PC-3 (cell line): ENCODE measurements around the gene ERBB4. TPM values are rescaled to one million over a fixed set of nuclear protein-coding genes. Genes with fewer than 3 reads are reported as not detected.

Source experiments
- ATAC-seq: fragments of 200-7000 bp; cut with Tn5 transposase; 2 replicates; pipeline ENCODE4 v1.9.1; 2020; ENCODE audit warnings: mild to moderate bottlenecking, moderate library complexity
- BruUV-seq: library from RNA; stranded (reverse); fragments of 400-500 nt; replicated peaks from 2 replicates; lab custom pipeline; 2021; lab: Mats Ljungman, UMichigan
- CTCF ChIA-PET: fragments of 300-600 bp; sonication (Branson Sonifier 250); formaldehyde crosslinking; loops from one replicate; lab custom pipeline; 2022; ENCODE audit warnings: antibody characterized with exemption; lab: Charles Lee
- POLR2A ChIA-PET: fragments of 300-600 bp; sonication (Branson Sonifier 250); formaldehyde crosslinking; loops from one replicate; lab custom pipeline; 2022; ENCODE audit warnings: antibody characterized with exemption; ENCODE audit not compliant: unreplicated experiment; lab: Charles Lee
- DNase-seq: peaks from one replicate; pipeline ENCODE4 v3.0.0-alpha.2; 2015
- H2AFZ ChIP-seq: fragments of 300-600 bp; sonication (generic); 2 replicates; pipeline ENCODE4 v1.6.0; 2016; ENCODE audit warnings: antibody characterized with exemption, low read length
- H3F3A ChIP-seq: fragments of 300-600 bp; sonication (generic); one replicate; pipeline ENCODE4 v1.6.0; 2017; ENCODE audit warnings: antibody characterized with exemption, low read length, control low read depth, mild to moderate bottlenecking; ENCODE audit not compliant: unreplicated experiment
- H3K27ac ChIP-seq: fragments of 300-600 bp; sonication (generic); 2 replicates; pipeline ENCODE4 v1.5.1; 2016; ENCODE audit warnings: mild to moderate bottlenecking, low read length
- H3K27me3 ChIP-seq: fragments of 300-600 bp; sonication (generic); 2 replicates; pipeline ENCODE4 v1.6.1; 2016; ENCODE audit warnings: low read length, mixed read lengths
- H3K36me3 ChIP-seq: fragments of 300-600 bp; sonication (generic); 2 replicates; pipeline ENCODE4 v1.6.1; 2016; ENCODE audit warnings: low read depth, mixed run types, low read length, mixed read lengths
- H3K4me1 ChIP-seq: fragments of 300-600 bp; sonication (generic); 2 replicates; pipeline ENCODE4 v1.5.1; 2016; ENCODE audit warnings: low read length; ENCODE audit not compliant: insufficient read depth
- H3K4me2 ChIP-seq: fragments of 300-600 bp; sonication (generic); 2 replicates; pipeline ENCODE4 v1.6.0; 2016; ENCODE audit warnings: low read length
- H3K4me3 ChIP-seq: fragments of 300-600 bp; sonication (generic); 2 replicates; pipeline ENCODE4 v1.5.1; 2016; ENCODE audit warnings: mild to moderate bottlenecking, low read length, mixed read lengths
- H3K79me2 ChIP-seq: fragments of 300-600 bp; sonication (generic); 2 replicates; pipeline ENCODE4 v1.6.1; 2017; ENCODE audit warnings: low read length, mixed read lengths
- H3K9ac ChIP-seq: fragments of 300-600 bp; sonication (generic); 2 replicates; pipeline ENCODE4 v1.6.0; 2016; ENCODE audit warnings: mild to moderate bottlenecking, low read length
- H3K9me2 ChIP-seq: fragments of 300-600 bp; sonication (generic); replicated peaks from 2 replicates; pipeline ENCODE4 v1.6.1; 2016; ENCODE audit warnings: mixed run types, low read length, mixed read lengths
- H3K9me3 ChIP-seq: fragments of 300-600 bp; sonication (generic); 2 replicates; pipeline ENCODE4 v1.6.1; 2016; ENCODE audit warnings: low read length, mixed read lengths
- H4K20me1 ChIP-seq: fragments of 300-600 bp; sonication (generic); 2 replicates; pipeline ENCODE4 v1.6.1; 2016; ENCODE audit warnings: low read length, mixed read lengths
- CTCF ChIP-seq: fragments of 300-600 bp; sonication (generic); conservative IDR thresholded peaks from 2 replicates; pipeline ENCODE4 v1.5.1; 2017; ENCODE audit warnings: antibody characterized with exemption, low read depth, mild to moderate bottlenecking, low read length
- EZH2 ChIP-seq: fragments of 300-600 bp; sonication (generic); IDR thresholded peaks from one replicate; pipeline ENCODE4 v1.6.1; 2017; ENCODE audit warnings: antibody characterized with exemption, mild to moderate bottlenecking, low read length; ENCODE audit not compliant: unreplicated experiment
- EZH2phosphoT487 ChIP-seq: fragments of 300-600 bp; sonication (generic); IDR thresholded peaks from 2 replicates; pipeline ENCODE4 v1.6.1; 2018; ENCODE audit warnings: mild to moderate bottlenecking, antibody characterized with exemption, low read length, borderline replicate concordance
- intact Hi-C: fragments of 100-400 bp; cut with micrococcal nuclease; formaldehyde crosslinking; loops from 2 replicates; pipeline ENCODE4 v1.9.0; 2023
- total RNA-seq: library from RNA; depleted of rRNA; stranded (reverse); fragments of >200 nt; gene quantifications from 2 replicates; pipeline ENCODE4 v1.2.3, GENCODE V29; 2014

ERBB4 gene
- total RNA-seq, 1 experiment from 2014 or later, result under 0.01 TPM

GRCh38 chr2:211665299-211665698 lies 873.3 kb downstream of the ERBB4 start:
- ATAC-seq (no peak), DNase-seq (no peak)
- H3K9me3 ChIP-seq, result no peaks in the 10 kb centered on the region
- no peaks in the 10 kb centered on the region for H3K36me3 ChIP-seq
- no peak overlapping the region for H2AFZ ChIP-seq
- no peaks in the 10 kb centered on the region for H3F3A ChIP-seq
- no peaks in the 10 kb centered on the region for H3K79me2 ChIP-seq
- H3K4me1 ChIP-seq, result no peaks in the 10 kb centered on the region
- no peak overlapping the region for H3K4me2 ChIP-seq
- no peaks in the 10 kb centered on the region for H3K9me2 ChIP-seq
- no peaks in the 10 kb centered on the region for H4K20me1 ChIP-seq
- no peak overlapping the region for H3K27ac ChIP-seq
- ChIA-PET POLR2A (no interaction called here), CTCF (no interaction called here)
- TF ChIP-seq EZH2 (no peak), EZH2phosphoT487 (no peak), CTCF (no peak)
- BruUV-seq, result no TSS peak
- no peak overlapping the region for H3K4me3 ChIP-seq
- 0 out of 2 replicates have a peak, but pooled peaks cover 3% of the 10 kb centered on the region for H3K27me3 ChIP-seq
- no peak overlapping the region for H3K9ac ChIP-seq
- intact Hi-C loops, result no loop called here

GRCh38 chr2:211664321-211664720 lies 874.3 kb downstream of the ERBB4 start:
- no TSS peak for BruUV-seq
- no peak overlapping the region for H3K4me3 ChIP-seq
- H3K4me1 ChIP-seq, result no peaks in the 10 kb centered on the region
- no peak overlapping the region for H3K9ac ChIP-seq
- no peak for TF ChIP-seq CTCF
- TF ChIP-seq EZH2phosphoT487, result no peak
- TF ChIP-seq EZH2, result no peak
- H3F3A ChIP-seq, result no peaks in the 10 kb centered on the region
- H3K27ac ChIP-seq, result no peak overlapping the region
- DNase-seq, result no peak
- intact Hi-C loops, result no loop called here
- ChIA-PET POLR2A (no interaction called here), CTCF (no interaction called here)
- ATAC-seq, result no peak
- no peak overlapping the region for H2AFZ ChIP-seq
- H3K27me3 ChIP-seq, result peaks cover 8% of the 10 kb centered on the region; the same call in 1 of the 2 replicates
- H3K9me3 ChIP-seq, result no peaks in the 10 kb centered on the region
- no peak overlapping the region for H3K4me2 ChIP-seq
- H4K20me1 ChIP-seq, result no peaks in the 10 kb centered on the region
- H3K9me2 ChIP-seq, result no peaks in the 10 kb centered on the region
- H3K36me3 ChIP-seq, result no peaks in the 10 kb centered on the region
- no peaks in the 10 kb centered on the region for H3K79me2 ChIP-seq

GRCh38 chr2:211654211-211654780 lies 884.3 kb downstream of the ERBB4 start:
- TF ChIP-seq CTCF (no peak), EZH2 (no peak), EZH2phosphoT487 (no peak)
- no peak overlapping the region for H3K27ac ChIP-seq
- H3K36me3 ChIP-seq, result no peaks in the 10 kb centered on the region
- no peak overlapping the region for H3K4me2 ChIP-seq
- H2AFZ ChIP-seq, result no peak overlapping the region
- no peak for DNase-seq
- no peak overlapping the region for H3K4me3 ChIP-seq
- H3K9ac ChIP-seq, result no peak overlapping the region
- no peak for ATAC-seq
- H3F3A ChIP-seq, result no peaks in the 10 kb centered on the region
- BruUV-seq, result no TSS peak
- ChIA-PET POLR2A (no interaction called here), CTCF (no interaction called here)
- no peaks in the 10 kb centered on the region for H3K4me1 ChIP-seq
- H3K9me2 ChIP-seq, result no peaks in the 10 kb centered on the region
- intact Hi-C loops, result no loop called here
- no peaks in the 10 kb centered on the region for H3K27me3 ChIP-seq
- H3K79me2 ChIP-seq, result no peaks in the 10 kb centered on the region
- H3K9me3 ChIP-seq, result no peaks in the 10 kb centered on the region
- H4K20me1 ChIP-seq, result no peaks in the 10 kb centered on the region
